IMR-90 (cell line): ENCODE results near the gene SPEG. TPM values are rescaled to one million over a fixed set of nuclear protein-coding genes. Genes with fewer than 3 reads are reported as not detected.

Experiments
- ATAC-seq: fragments of 200-7000 bp; cut with Tn5 transposase; 2 replicates; pipeline ENCODE4 v1.9.1; 2020; ENCODE audit warnings: low read depth, mild to moderate bottlenecking, moderate library complexity
- BruUV-seq: library from RNA; stranded (reverse); fragments of 400-500 nt; replicated peaks from 2 replicates; lab custom pipeline; 2021; lab: Mats Ljungman, UMichigan
- CTCF ChIA-PET: fragments of 300-600 bp; formaldehyde crosslinking; extraction: SDS; loops from one replicate; lab custom pipeline; 2021; ENCODE audit warnings: antibody characterized with exemption; lab: Yijun Ruan, JAX
- POLR2A ChIA-PET: fragments of 300-600 bp; sonication (Branson Sonifier 250); formaldehyde crosslinking; loops from one replicate; lab custom pipeline; 2022; ENCODE audit warnings: antibody characterized with exemption; ENCODE audit not compliant: unreplicated experiment; lab: Charles Lee
- DNase-seq: peaks from one replicate; pipeline ENCODE4 v3.0.0; 2013
- H2AFZ ChIP-seq: replicated peaks from 2 replicates; pipeline ENCODE3; 2013; ENCODE audit warnings: low read length, mild to moderate bottlenecking; ENCODE audit not compliant: poor library complexity
- H2AK5ac ChIP-seq: 2 replicates; pipeline ENCODE4 v1.6.1; 2013; ENCODE audit warnings: low read depth, low read length, inconsistent platforms
- H2AK9ac ChIP-seq: replicated peaks from 2 replicates; pipeline ENCODE3; 2013; ENCODE audit warnings: mild to moderate bottlenecking, low read depth, low read length, moderate library complexity; ENCODE audit not compliant: poor library complexity
- H2BK120ac ChIP-seq: 2 replicates; pipeline ENCODE4 v1.6.1; 2013; ENCODE audit warnings: low read depth, low read length, inconsistent platforms
- H2BK15ac ChIP-seq: 3 replicates; pipeline ENCODE4 v1.6.1; 2013; ENCODE audit warnings: low read depth, low read length, inconsistent platforms
- H2BK20ac ChIP-seq: 2 replicates; pipeline ENCODE4 v1.6.1; 2013; ENCODE audit warnings: low read depth, mild to moderate bottlenecking, inconsistent platforms, low read length, moderate library complexity
- H2BK5ac ChIP-seq: 2 replicates; pipeline ENCODE4 v1.6.1; 2013; ENCODE audit warnings: mild to moderate bottlenecking, low read depth, low read length, inconsistent platforms; ENCODE audit not compliant: poor library complexity, severe bottlenecking
- H3K14ac ChIP-seq: replicated peaks from 2 replicates; pipeline ENCODE4 v1.6.1; 2013; ENCODE audit warnings: low read depth, low read length, inconsistent platforms
- H3K18ac ChIP-seq: 2 replicates; pipeline ENCODE4 v1.6.1; 2013; ENCODE audit warnings: low read depth, low read length, control low read depth
- H3K23ac ChIP-seq: 2 replicates; pipeline ENCODE4 v1.6.1; 2013; ENCODE audit warnings: low read depth, low read length, inconsistent platforms
- H3K27ac ChIP-seq: 2 replicates; pipeline ENCODE4 v1.5.1; 2013; ENCODE audit warnings: mild to moderate bottlenecking, control low read depth, low read length; ENCODE audit not compliant: insufficient read depth
- H3K27me3 ChIP-seq: 2 replicates; pipeline ENCODE4 v1.6.1; 2013; ENCODE audit warnings: low read length; ENCODE audit not compliant: control insufficient read depth, insufficient read depth
- H3K36me3 ChIP-seq: 2 replicates; pipeline ENCODE4 v1.6.1; 2013; ENCODE audit warnings: low read length, mixed read lengths; ENCODE audit not compliant: control insufficient read depth, insufficient read depth
- H3K4ac ChIP-seq: 2 replicates; pipeline ENCODE4 v1.6.1; 2013; ENCODE audit warnings: low read depth, low read length, inconsistent platforms
- H3K4me1 ChIP-seq: 2 replicates; pipeline ENCODE4 v1.6.1; 2013; ENCODE audit warnings: low read length, mixed read lengths; ENCODE audit not compliant: control insufficient read depth, insufficient read depth
- H3K4me2 ChIP-seq: 2 replicates; pipeline ENCODE4 v1.6.1; 2013; ENCODE audit warnings: low read depth, mild to moderate bottlenecking, control low read depth, low read length, moderate library complexity
- H3K4me3 ChIP-seq: 2 replicates; pipeline ENCODE4 v1.5.1; 2013; ENCODE audit warnings: low read depth, mild to moderate bottlenecking, control low read depth, low read length, moderate library complexity; ENCODE audit not compliant: insufficient read depth
- H3K56ac ChIP-seq: 2 replicates; pipeline ENCODE4 v1.6.1; 2013; ENCODE audit warnings: low read length, inconsistent platforms; ENCODE audit not compliant: insufficient read depth; ENCODE audit errors: extremely low read depth
- H3K79me1 ChIP-seq, 2 experiments: 2 replicates each; pipeline ENCODE4 v1.6.1; 2013; ENCODE audit warnings: low read length in 2 of 2, inconsistent platforms in 1 of 2, low read depth in 1 of 2
- H3K9ac ChIP-seq: 2 replicates; pipeline ENCODE4 v1.6.1; 2013; ENCODE audit warnings: low read depth, low read length, control low read depth
- H3K9me1 ChIP-seq: 2 replicates; pipeline ENCODE4 v1.6.1; 2013; ENCODE audit warnings: low read length, inconsistent platforms; ENCODE audit not compliant: insufficient read depth
- H3K9me3 ChIP-seq: 2 replicates; pipeline ENCODE4 v1.6.1; 2013; ENCODE audit warnings: low read length; ENCODE audit not compliant: control insufficient read depth, insufficient read depth
- H4K20me1 ChIP-seq: 2 replicates; pipeline ENCODE4 v1.6.1; 2013; ENCODE audit warnings: low read length, inconsistent platforms; ENCODE audit not compliant: insufficient read depth
- H4K5ac ChIP-seq: 2 replicates; pipeline ENCODE4 v1.6.1; 2013; ENCODE audit warnings: mild to moderate bottlenecking, low read depth, low read length, control low read depth
- H4K8ac ChIP-seq, 2 experiments: 2 replicates each; pipeline ENCODE4 v1.6.1; 2013; ENCODE audit warnings: low read depth in 2 of 2, low read length in 2 of 2, control low read depth in 1 of 2, inconsistent platforms in 1 of 2
- H4K91ac ChIP-seq: 2 replicates; pipeline ENCODE4 v1.6.1; 2013; ENCODE audit warnings: low read depth, low read length, inconsistent platforms; ENCODE audit not compliant: insufficient read depth
- BHLHE40 ChIP-seq: fragments of 150-350 bp; IDR thresholded peaks from 2 replicates; pipeline ENCODE4 v1.6.1; 2016; ENCODE audit warnings: mild to moderate bottlenecking, low read depth, low read length
- CEBPB ChIP-seq: IDR thresholded peaks from 2 replicates; pipeline ENCODE4 v1.6.1; 2012; ENCODE audit warnings: low read depth, low read length, improper control_type of control experiment
- CHD1 ChIP-seq: IDR thresholded peaks from 2 replicates; pipeline ENCODE4 v1.6.1; 2012; ENCODE audit warnings: low read depth, low read length, improper control_type of control experiment
- FOS ChIP-seq: fragments of 150-350 bp; IDR thresholded peaks from 2 replicates; pipeline ENCODE4 v1.6.1; 2016; ENCODE audit warnings: low read depth, low read length
- MAFK ChIP-seq: IDR thresholded peaks from 2 replicates; pipeline ENCODE4 v1.6.1; 2012; ENCODE audit warnings: low read depth, low read length, improper control_type of control experiment
- MXI1 ChIP-seq: IDR thresholded peaks from 2 replicates; pipeline ENCODE4 v1.6.1; 2012; ENCODE audit warnings: low read depth, mild to moderate bottlenecking, low read length, moderate library complexity, borderline replicate concordance
- NFE2L2 ChIP-seq: fragments of 150-350 bp; IDR thresholded peaks from 2 replicates; pipeline ENCODE4 v1.6.1; 2016; ENCODE audit warnings: low read depth, mild to moderate bottlenecking, low read length
- RAD21 ChIP-seq: IDR thresholded peaks from 2 replicates; pipeline ENCODE4 v1.6.1; 2012; ENCODE audit warnings: low read length, improper control_type of control experiment
- RCOR1 ChIP-seq: IDR thresholded peaks from 2 replicates; pipeline ENCODE4 v1.6.1; 2012; ENCODE audit warnings: mild to moderate bottlenecking, low read length, improper control_type of control experiment; ENCODE audit not compliant: insufficient replicate concordance
- RFX5 ChIP-seq: IDR thresholded peaks from 2 replicates; pipeline ENCODE4 v1.8.0; 2012; ENCODE audit warnings: low read depth, mild to moderate bottlenecking, low read length, moderate library complexity
- SMC3 ChIP-seq: fragments of 150-350 bp; IDR thresholded peaks from 2 replicates; pipeline ENCODE4 v1.6.1; 2016; ENCODE audit warnings: low read depth, mild to moderate bottlenecking, antibody characterized with exemption, low read length, moderate library complexity
- WGBS, 2 experiments: methylation state at CpG; one replicate each; pipeline versions ENCODE4 v1.1.5 to v1.1.7; 2013; ENCODE audit warnings: missing lambda C conversion rate in 2 of 2; ENCODE audit not compliant: insufficient read length in 1 of 2; ENCODE audit errors: extremely low coverage in 2 of 2; 5-methylcytosine and 5-hydroxymethylcytosine counted together
- dilution Hi-C: fragments of 300-500 bp; cut with HindIII; formaldehyde crosslinking; loops from one replicate; pipeline ENCODE4 v1.14.3; 2018; ENCODE audit warnings: low sequenced_read_pairs; ENCODE audit not compliant: unreplicated experiment
- in situ Hi-C: fragments of 300-500 bp; cut with MboI; formaldehyde crosslinking; loops from 3 replicates; pipeline ENCODE4 v1.14.3; 2019; ENCODE audit warnings: low sequenced_read_pairs, inconsistent platforms, mixed read lengths
- intact Hi-C: fragments of 100-400 bp; cut with micrococcal nuclease; formaldehyde crosslinking; loops from 2 replicates; pipeline ENCODE4 v1.10.0; 2022
- polyA plus RNA-seq, 3 experiments: library from polyadenylated mRNA; depleted of rRNA; stranded (reverse); fragments of >200 nt; gene quantifications; 2 replicates each; pipeline ENCODE4 v1.2.3, GENCODE V29; 2012; ENCODE audit warnings: low replicate concordance in 1 of 3
- total RNA-seq: library from RNA; depleted of rRNA; stranded (reverse); fragments of >200 nt; gene quantifications from 2 replicates; pipeline ENCODE4 v1.2.3, GENCODE V29; 2012
- TF ChIP-seq, protein P1 (sequence below): conservative IDR thresholded peaks from 2 replicates; pipeline ENCODE4 v1.5.1; 2012; ENCODE audit warnings: mild to moderate bottlenecking, low read depth, low read length, improper control_type of control experiment
- TF ChIP-seq, protein P2 (sequence below): fragments of 150-350 bp; IDR thresholded peaks from 2 replicates; pipeline ENCODE4 v1.6.1; 2017; ENCODE audit warnings: mild to moderate bottlenecking, antibody characterized with exemption, low read length, low read depth
- TF ChIP-seq, protein P3 (sequence below): fragments of 150-350 bp; IDR thresholded peaks from 2 replicates; pipeline ENCODE4 v1.6.1; 2016; ENCODE audit warnings: low read depth, mild to moderate bottlenecking, low read length, moderate library complexity, borderline replicate concordance

The SPEG gene
- total and polyA plus RNA-seq, 2 of the 4 experiments (the other 2 are of a cell fraction): 6.8 to 81.6 TPM

DNA sequence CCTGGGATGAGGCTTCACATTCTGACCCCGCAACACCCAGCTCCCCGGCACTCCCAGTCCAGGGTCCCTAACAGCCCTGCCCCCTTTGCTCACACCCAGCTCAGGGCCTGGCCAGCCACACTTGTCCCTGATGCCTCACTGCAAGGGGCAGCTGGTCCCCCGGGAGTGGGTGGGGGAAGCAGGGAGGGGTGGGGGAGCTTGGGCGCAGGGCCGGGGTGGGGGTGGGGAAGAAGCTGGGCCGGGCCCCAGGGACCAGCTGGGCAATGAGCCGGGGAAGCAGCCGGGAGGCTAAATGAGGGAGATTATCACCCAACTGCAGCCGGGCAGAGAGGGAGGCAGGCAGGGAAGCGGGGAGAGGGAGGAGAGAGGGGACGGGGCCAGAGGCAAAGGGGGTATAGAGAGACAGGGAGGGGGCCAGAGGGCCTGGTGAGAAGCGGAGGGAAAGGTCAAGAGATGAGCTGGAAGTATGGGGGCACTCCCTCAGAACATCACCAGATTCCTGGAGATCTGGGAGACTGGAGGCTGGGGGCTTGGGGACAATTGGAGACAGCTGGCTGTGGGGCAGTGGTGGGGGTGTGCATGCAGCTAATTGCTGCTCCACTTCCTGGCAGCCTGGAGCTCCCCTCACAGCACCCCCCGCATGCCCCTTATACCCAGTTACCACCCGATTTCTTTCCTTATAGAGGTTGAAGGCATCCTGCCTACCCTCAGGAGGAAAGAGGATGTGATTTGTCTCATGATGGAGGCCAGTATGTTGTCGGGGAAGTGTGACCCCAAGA is 77.1 kb downstream of the SPEG start:
- intact Hi-C loops: no loop called here
- Histone ChIP-seq H3K9me3 (no peaks in the 10 kb centered on the region), H3K9me1 (no peaks in the 10 kb centered on the region), H3K4me1 (peaks cover 8% of the 10 kb centered on the region; the same call in 1 of the 2 replicates), H2BK15ac (no peak overlapping the region), H4K91ac (no peak overlapping the region), H4K8ac (no peak overlapping the region), H2AFZ (no peak overlapping the region), H2AK5ac (no peak overlapping the region), H3K4ac (no peak overlapping the region), H3K9ac (no peak overlapping the region), H3K79me1 (no peaks in the 10 kb centered on the region), H3K14ac (no peak overlapping the region), H3K27me3 (peaks cover 63% of the 10 kb centered on the region), H4K20me1 (no peaks in the 10 kb centered on the region), H2BK20ac (no peak overlapping the region), H2BK5ac (no peak overlapping the region), H3K4me3 (no peak overlapping the region), H3K4me2 (no peak overlapping the region), H3K56ac (no peak overlapping the region), H3K18ac (no peak overlapping the region), H3K23ac (no peak overlapping the region), H3K27ac (no peak overlapping the region), H4K5ac (no peak overlapping the region), H2BK120ac (no peak overlapping the region), H2AK9ac (no peak overlapping the region), H3K36me3 (peaks cover 4% of the 10 kb centered on the region; the same call in 1 of the 2 replicates)
- DNase-seq: no peak
- ChIA-PET CTCF (interaction anchor here (0.7 to 1.6 kb wide), 3 partner anchors 10 to 66 kb away, joined by 3 to 6 read pairs (median 4); no protein-coding TSS in a partner anchor), POLR2A (no interaction called here)
- 10% methylated on average over 4 of the region's 15 CpGs; no CpG with 5 or more reads in 1 of the 2 experiments for WGBS, 2 experiments
- dilution Hi-C loops: no loop called here
- ATAC-seq: no peak
- BruUV-seq: no TSS peak
- in situ Hi-C loops: no loop called here
- TF ChIP-seq MAFK (no peak), RAD21 (no peak), NFE2L2 (no peak), CEBPB (no peak), RFX5 (no peak), FOS (no peak), CHD1 (no peak), RCOR1 (no peak), MXI1 (no peak), BHLHE40 (no peak), SMC3 (no peak)
- TF ChIP-seq, protein P1, sequence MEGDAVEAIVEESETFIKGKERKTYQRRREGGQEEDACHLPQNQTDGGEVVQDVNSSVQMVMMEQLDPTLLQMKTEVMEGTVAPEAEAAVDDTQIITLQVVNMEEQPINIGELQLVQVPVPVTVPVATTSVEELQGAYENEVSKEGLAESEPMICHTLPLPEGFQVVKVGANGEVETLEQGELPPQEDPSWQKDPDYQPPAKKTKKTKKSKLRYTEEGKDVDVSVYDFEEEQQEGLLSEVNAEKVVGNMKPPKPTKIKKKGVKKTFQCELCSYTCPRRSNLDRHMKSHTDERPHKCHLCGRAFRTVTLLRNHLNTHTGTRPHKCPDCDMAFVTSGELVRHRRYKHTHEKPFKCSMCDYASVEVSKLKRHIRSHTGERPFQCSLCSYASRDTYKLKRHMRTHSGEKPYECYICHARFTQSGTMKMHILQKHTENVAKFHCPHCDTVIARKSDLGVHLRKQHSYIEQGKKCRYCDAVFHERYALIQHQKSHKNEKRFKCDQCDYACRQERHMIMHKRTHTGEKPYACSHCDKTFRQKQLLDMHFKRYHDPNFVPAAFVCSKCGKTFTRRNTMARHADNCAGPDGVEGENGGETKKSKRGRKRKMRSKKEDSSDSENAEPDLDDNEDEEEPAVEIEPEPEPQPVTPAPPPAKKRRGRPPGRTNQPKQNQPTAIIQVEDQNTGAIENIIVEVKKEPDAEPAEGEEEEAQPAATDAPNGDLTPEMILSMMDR: no peak
- TF ChIP-seq, protein P2, sequence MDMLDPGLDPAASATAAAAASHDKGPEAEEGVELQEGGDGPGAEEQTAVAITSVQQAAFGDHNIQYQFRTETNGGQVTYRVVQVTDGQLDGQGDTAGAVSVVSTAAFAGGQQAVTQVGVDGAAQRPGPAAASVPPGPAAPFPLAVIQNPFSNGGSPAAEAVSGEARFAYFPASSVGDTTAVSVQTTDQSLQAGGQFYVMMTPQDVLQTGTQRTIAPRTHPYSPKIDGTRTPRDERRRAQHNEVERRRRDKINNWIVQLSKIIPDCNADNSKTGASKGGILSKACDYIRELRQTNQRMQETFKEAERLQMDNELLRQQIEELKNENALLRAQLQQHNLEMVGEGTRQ: no peak
- TF ChIP-seq, protein P3, sequence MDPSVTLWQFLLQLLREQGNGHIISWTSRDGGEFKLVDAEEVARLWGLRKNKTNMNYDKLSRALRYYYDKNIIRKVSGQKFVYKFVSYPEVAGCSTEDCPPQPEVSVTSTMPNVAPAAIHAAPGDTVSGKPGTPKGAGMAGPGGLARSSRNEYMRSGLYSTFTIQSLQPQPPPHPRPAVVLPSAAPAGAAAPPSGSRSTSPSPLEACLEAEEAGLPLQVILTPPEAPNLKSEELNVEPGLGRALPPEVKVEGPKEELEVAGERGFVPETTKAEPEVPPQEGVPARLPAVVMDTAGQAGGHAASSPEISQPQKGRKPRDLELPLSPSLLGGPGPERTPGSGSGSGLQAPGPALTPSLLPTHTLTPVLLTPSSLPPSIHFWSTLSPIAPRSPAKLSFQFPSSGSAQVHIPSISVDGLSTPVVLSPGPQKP: no peak
